Adipocyte (in vitro differentiated cells): ENCODE measurements around the gene HTR3A.
"Not testable (repeated sequence)": the region's sequence is repeated elsewhere in the genome, so short reads cannot be mapped to it uniquely, and the experiment has no call there.

Source experiments
- DNase-seq: peaks from one replicate; pipeline ENCODE4 v3.0.0-alpha.2; 2015; ENCODE audit warnings: low read depth
- H3K27me3 ChIP-seq: replicated peaks from 2 replicates; pipeline ENCODE4 v1.7.0; 2013; ENCODE audit warnings: mild to moderate bottlenecking, low read length, moderate library complexity; ENCODE audit not compliant: control insufficient read depth, insufficient read depth
- H3K36me3 ChIP-seq: 2 replicates; pipeline ENCODE4 v1.7.0; 2013; ENCODE audit warnings: low read length, mild to moderate bottlenecking, moderate library complexity; ENCODE audit not compliant: control insufficient read depth, insufficient read depth, severe bottlenecking
- H3K4me1 ChIP-seq: 2 replicates; pipeline ENCODE4 v1.7.0; 2013; ENCODE audit warnings: mild to moderate bottlenecking, low read length, moderate library complexity; ENCODE audit not compliant: control insufficient read depth, insufficient read depth
- H3K4me3 ChIP-seq: 2 replicates; pipeline ENCODE4 v1.7.0; 2013; ENCODE audit warnings: mild to moderate bottlenecking, low read length, moderate library complexity
- H3K9ac ChIP-seq: 2 replicates; pipeline ENCODE4 v1.7.0; 2013; ENCODE audit warnings: mild to moderate bottlenecking, low read length, moderate library complexity
- H3K9me3 ChIP-seq: 2 replicates; pipeline ENCODE4 v1.7.0; 2013; ENCODE audit warnings: mild to moderate bottlenecking, low read length, moderate library complexity; ENCODE audit not compliant: control insufficient read depth

The HTR3A gene

DNA sequence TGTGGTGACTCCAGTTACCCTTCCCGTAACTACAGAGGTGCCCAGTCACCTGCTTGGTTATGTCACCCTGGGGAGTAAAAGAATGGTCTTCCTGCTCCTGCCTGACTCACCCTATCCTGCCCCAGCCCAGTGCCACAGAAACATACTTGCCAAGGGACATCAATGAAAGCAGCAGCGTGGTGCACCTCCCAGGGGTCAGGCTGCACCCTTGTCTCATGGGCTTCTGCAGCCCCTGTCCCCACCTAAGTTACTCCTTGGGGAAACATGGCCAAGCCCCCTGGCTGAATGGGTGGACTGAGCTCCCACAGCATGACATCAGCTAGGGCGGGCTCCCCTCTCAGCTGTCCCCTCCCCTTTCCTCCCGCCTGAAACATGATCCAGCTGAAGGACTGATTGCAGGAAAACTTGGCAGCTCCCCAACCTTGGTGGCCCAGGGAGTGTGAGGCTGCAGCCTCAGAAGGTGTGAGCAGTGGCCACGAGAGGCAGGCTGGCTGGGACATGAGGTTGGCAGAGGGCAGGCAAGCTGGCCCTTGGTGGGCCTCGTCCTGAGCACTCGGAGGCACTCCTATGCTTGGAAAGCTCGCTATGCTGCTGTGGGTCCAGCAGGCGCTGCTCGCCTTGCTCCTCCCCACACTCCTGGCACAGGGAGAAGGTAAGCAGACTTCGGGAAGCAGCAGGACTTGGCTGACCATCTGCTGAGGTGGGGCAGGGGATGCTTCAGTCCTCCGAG is at the start of gene HTR3A:
Gene HTR3A, plus strand, starts transcription at position 368 of the 730 bp plus-strand sequence. Its CDS starts 218 bp downstream, at position 586.
- H3K4me3 ChIP-seq, result no peak within 1 kb of the TSS
- DNase-seq, result peak; percentile 21

DNA sequence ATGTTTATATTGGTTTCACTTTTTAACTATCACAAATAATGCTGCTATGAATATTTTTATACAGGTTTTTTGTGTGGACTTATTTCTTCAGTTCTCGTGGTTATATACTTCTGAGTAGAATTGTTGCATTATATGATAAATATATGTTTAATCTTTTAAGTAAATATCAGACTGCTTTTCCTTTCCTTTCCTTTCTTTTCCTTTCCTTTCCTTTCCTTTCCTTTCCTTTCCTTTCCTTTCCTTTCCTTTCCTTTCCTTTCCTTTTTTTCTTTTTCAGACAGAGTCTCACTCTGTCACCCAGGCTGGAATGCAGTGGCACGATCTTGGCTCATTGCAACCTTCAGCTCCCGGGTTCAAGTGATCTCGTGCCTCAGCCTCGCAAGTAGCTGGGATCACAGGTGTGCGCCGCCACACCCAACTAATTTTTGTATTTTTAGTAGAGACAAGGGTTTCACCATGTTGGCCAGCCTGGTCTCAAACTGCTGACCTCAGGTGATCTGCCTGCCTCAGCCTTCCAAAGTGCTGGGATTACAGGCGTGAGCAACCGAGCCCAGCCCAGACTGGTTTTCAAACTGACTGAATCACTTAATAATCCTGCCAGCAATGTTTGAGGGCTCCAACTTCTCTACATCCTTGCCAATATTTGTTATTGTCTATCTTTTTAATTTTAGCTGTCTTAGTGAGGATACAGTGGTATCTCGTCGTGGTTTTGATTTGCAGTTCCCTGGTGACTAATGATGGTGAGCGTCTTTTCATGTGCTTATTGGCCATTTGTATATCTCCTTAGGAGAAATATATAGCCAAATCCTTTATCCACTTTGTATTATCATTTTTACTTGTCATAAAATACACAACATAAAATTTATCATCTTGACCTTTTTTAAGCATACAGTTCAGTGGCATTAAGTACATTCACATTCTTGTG is 48.4 kb upstream of the HTR3A start:
- Histone ChIP-seq H3K9ac (no peak overlapping the region), H3K4me3 (peak overlapping the region; percentile 54), H3K27me3 (peaks cover 9% of the 10 kb centered on the region), H3K36me3 (no peaks in the 10 kb centered on the region), H3K9me3 (no peaks in the 10 kb centered on the region), H3K4me1 (no peaks in the 10 kb centered on the region)
- DNase-seq, result no peak

More for the DNA sequence above, at the start of gene HTR3A:
- Histone ChIP-seq H3K4me1 (no peaks in the 10 kb centered on the region), H3K9me3 (no peaks in the 10 kb centered on the region), H3K9ac (no peak within 1 kb of the TSS), H3K36me3 (no peaks in the 10 kb centered on the region), H3K27me3 (peaks cover 83% of the 10 kb centered on the region)

DNA sequence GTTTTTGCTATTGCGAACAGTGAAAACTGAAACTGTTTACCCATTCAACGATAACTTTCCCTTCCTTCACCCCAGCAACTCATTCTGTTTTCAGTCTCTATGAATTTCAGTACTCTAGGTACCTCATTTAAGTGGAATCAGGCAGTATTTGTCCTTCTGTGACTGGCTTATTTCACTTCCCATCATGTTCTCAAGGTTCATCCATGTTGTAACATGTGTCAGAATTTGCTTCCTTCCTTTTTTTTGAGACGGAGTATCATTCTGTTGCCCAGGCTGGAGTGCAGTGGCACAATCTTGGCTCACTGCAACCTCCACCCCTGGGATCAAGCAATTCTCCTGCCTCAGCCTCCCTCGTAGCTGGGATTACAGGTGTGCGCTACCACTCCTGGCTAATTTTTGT is 46.6 kb upstream of the HTR3A start:
- no peak for DNase-seq
- Histone ChIP-seq H3K4me3 (no peak overlapping the region), H3K9me3 (no peaks in the 10 kb centered on the region), H3K27me3 (peaks cover 11% of the 10 kb centered on the region), H3K9ac (no peak overlapping the region), H3K4me1 (no peaks in the 10 kb centered on the region), H3K36me3 (no peaks in the 10 kb centered on the region)

DNA sequence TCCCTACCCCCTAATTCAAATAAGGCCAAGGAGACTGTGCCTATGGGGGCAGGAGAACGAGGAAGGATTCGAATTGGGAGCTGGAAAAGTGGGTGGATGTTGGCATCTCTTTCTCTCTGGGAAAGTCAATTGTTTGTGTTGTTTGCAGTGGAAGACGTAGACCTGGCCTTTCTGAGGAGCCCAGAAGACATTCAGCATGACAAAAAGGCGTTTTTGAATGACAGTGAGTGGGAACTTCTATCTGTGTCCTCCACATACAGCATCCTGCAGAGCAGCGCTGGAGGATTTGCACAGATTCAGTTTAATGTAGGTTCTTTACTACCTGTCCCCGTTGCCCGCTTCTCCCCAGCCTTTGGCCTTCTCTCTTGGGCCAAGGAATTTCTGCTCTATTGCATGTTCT is 42.1 kb upstream of the HTR3A start:
- no peaks in the 10 kb centered on the region for H3K36me3 ChIP-seq
- no peak for DNase-seq
- no peak overlapping the region for H3K9ac ChIP-seq
- H3K4me3 ChIP-seq, result no peak overlapping the region
- no peaks in the 10 kb centered on the region for H3K4me1 ChIP-seq
- H3K27me3 ChIP-seq, result peaks cover 36% of the 10 kb centered on the region
- no peaks in the 10 kb centered on the region for H3K9me3 ChIP-seq

DNA sequence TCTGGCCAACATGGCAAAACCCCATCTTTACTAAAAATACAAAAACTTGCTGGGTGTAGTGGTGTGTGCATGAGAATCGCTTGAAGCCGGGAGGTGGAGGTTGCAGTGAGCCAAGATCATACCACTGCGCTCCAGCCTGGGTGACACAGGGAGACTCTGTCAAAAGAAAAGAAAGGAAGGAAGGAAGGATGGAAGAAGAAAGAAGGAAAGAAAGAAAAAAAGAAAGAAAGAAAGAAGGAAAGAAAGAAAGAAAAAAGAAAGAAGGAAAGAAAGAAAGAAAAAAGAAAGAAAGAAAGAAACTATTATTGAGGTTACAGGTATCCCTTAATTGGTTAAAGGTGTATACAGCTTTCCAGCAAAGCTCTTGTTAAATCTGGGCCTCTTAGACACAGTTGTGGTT is 40.7 kb upstream of the HTR3A start:
- not testable (repeated sequence) for H3K36me3 ChIP-seq, H3K4me1 ChIP-seq, H3K4me3 ChIP-seq, H3K9me3 ChIP-seq, H3K9ac ChIP-seq, DNase-seq
- peaks cover 38% of the 10 kb centered on the region for H3K27me3 ChIP-seq

DNA sequence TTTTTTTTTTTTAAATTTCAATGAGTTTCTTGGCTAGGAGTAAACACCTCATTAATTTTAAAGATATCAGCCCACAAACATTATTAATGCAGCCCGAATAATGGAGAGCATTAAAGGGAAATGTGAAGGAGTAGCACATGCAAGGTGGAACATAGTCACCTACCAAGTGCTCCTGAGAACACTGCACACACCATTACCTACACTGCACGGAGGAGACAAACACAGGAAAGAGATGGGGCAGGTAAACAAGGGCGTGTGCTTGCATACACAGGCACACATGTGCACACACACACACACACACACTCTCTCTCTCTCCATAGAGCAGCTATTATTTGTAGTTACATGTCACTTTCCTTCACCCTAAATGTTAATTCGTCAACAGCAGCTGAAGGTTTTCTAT is 40.1 kb upstream of the HTR3A start:
- H3K36me3 ChIP-seq, result no peaks in the 10 kb centered on the region
- H3K27me3 ChIP-seq, result peaks cover 42% of the 10 kb centered on the region
- no peak overlapping the region for H3K9ac ChIP-seq
- no peaks in the 10 kb centered on the region for H3K4me1 ChIP-seq
- H3K4me3 ChIP-seq, result no peak overlapping the region
- H3K9me3 ChIP-seq, result no peaks in the 10 kb centered on the region
- no peak for DNase-seq

DNA sequence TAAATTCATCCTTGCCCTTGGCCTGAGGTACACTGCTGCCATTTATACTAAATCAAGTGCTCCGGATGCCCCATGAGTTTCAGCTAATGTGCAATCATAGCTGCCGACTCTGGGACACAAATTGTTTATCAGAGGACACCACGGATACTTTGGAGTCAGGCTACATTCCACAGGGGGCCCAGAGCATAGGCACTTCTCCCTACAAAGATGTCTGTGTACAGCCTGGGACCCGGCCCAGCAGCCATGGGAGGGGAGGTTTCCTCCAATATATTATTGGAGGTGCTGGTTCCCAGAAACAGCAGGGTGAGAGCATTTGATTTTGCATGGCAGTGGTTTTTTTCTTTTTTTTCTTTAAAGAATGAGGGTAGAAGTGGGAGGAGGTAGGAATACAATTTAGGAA is 39.0 kb upstream of the HTR3A start:
- Histone ChIP-seq H3K27me3 (peaks cover 46% of the 10 kb centered on the region), H3K9me3 (no peaks in the 10 kb centered on the region), H3K9ac (no peak overlapping the region), H3K4me3 (no peak overlapping the region), H3K36me3 (no peaks in the 10 kb centered on the region), H3K4me1 (no peaks in the 10 kb centered on the region)
- DNase-seq, result no peak

DNA sequence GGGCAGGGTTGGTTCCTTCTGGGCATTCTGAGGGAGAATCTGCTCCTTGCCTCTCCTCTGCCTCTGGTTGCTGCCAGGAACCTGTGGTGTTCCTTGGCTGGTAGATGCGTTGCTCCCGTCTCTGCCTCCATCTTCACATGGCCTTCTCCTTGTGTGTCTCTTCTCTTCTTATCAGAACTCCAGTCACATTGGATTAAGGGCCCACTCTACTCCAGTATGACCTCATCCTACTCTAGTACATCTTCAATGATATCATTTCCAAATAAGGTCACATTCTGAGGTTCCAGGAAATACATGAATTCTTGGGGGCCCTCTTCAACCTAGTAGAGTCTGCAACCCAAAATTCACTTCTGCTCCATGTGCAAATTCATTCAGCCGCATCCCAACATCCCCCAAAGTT is 37.0 kb upstream of the HTR3A start:
- Histone ChIP-seq H3K9me3 (no peaks in the 10 kb centered on the region), H3K9ac (no peak overlapping the region), H3K4me1 (no peaks in the 10 kb centered on the region), H3K4me3 (no peak overlapping the region), H3K36me3 (no peaks in the 10 kb centered on the region), H3K27me3 (peaks cover 50% of the 10 kb centered on the region)
- no peak for DNase-seq

DNA sequence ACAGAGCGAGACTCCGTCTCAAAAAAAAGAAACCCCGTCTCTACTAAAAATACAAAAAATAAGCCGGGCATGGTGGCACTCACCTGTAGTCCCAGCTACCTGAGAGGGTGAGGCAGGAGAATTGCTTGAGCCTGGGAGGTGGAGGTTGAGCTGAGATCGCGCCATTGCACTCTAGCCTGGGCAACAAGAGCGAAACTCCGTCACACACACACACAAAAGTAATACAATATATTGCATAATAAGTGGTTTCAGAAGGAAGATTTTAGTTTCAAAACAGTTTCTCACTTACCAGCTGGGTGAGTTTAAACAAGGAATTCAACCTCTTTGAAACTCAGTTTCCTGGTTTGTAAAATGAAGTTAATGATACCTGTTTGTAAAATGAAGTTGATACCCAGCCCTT is 32.7 kb upstream of the HTR3A start:
- DNase-seq, result no peak
- H3K4me3 ChIP-seq, result no peak overlapping the region
- no peaks in the 10 kb centered on the region for H3K9me3 ChIP-seq
- no peaks in the 10 kb centered on the region for H3K36me3 ChIP-seq
- peaks cover 40% of the 10 kb centered on the region for H3K27me3 ChIP-seq
- H3K4me1 ChIP-seq, result no peaks in the 10 kb centered on the region
- no peak overlapping the region for H3K9ac ChIP-seq

DNA sequence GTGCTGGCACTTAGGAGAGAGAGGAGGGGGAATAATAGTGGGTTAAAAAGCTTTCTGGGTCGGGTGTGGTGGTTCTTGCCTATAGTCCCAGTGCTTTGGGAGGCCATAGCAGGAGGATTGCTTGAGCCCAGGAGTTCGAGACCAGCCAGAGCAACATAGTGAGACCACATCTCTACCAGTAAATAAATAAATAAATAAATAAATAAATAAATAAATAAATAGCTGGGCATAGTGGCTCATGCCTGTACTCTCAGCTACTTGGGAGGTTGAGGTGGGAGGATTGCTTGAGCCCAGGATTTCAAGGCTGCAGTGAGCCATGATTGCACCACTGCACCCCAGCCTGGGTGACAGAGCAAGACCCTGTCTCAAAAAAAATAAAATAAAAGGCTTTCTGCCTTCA is 28.7 kb upstream of the HTR3A start:
- H3K9ac ChIP-seq, DNase-seq, H3K9me3 ChIP-seq, H3K4me1 ChIP-seq, H3K36me3 ChIP-seq, H3K4me3 ChIP-seq: not testable (repeated sequence)
- peaks cover 29% of the 10 kb centered on the region for H3K27me3 ChIP-seq

DNA sequence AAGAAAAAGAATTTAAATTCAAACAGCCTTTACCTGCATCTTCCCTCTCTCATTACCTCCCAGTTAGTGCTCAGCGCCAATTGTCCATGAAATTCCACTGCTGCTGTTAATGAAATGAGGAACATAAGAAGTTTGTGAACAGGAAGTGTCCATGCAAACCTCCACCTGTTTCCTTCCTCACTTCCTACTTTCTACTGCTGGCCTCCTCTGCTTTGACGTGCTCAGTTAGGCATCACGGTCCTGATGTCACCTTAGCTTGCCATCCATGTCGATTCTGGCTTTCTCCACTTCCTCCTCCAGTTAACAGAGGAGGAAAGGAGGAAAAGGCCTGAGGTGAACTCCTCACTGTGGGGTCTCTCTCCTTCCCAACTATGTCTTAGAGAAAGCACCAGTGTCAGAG is 26.9 kb upstream of the HTR3A start:
- Histone ChIP-seq H3K36me3 (no peaks in the 10 kb centered on the region), H3K27me3 (peaks cover 36% of the 10 kb centered on the region), H3K9me3 (no peaks in the 10 kb centered on the region), H3K4me1 (no peaks in the 10 kb centered on the region), H3K9ac (no peak overlapping the region), H3K4me3 (no peak overlapping the region)
- no peak for DNase-seq
